Measurements from ENCODE around the gene WDR64.
"Not testable (repeated sequence)": the region's sequence is repeated elsewhere in the genome, so short reads cannot be mapped to it uniquely, and the experiment has no call there.

Gene WDR64

GRCh38 chr1:241632987-241633386 is 19.1 kb upstream of the WDR64 start:
- no peak for DNase-seq

DNA sequence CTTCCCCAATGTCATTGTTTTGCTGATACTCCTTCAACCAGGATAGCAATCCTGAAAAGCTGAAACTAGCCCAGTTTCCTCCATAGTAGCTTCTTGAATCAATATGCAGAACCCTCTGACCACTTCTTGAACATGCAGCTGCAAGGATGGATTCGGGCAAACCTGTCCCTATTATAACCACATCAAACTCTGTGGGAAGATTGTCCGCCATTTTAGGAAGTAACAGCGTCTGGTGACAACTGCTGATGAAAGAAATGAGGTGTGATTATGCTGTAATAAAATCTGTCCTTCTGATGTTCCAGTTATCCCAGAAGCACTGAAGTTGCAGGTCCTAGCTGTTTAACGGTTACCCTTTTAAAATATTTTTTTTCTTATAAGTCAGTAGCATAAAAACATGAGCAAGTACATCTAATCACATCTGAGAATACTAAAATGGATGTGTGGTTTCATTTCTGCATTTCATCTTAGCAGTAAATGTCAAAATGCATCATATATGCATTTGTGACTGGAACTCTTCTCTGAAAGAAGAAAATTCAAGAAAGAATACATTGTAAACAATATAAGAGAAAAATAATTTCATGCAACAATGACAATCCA is 16.4 kb upstream of the WDR64 start:
- DNase-seq = no peak

GRCh38 chr1:241636291-241636690 is 15.8 kb upstream of the WDR64 start:
- DNase-seq = no peak

GRCh38 chr1:241637046-241637590 is 15.0 kb upstream of the WDR64 start:
- DNase-seq = no peak

- no peak for DNase-seq
These were observed 14.5 kb upstream of the WDR64 start for GRCh38 chr1:241637604-241638003.

DNA sequence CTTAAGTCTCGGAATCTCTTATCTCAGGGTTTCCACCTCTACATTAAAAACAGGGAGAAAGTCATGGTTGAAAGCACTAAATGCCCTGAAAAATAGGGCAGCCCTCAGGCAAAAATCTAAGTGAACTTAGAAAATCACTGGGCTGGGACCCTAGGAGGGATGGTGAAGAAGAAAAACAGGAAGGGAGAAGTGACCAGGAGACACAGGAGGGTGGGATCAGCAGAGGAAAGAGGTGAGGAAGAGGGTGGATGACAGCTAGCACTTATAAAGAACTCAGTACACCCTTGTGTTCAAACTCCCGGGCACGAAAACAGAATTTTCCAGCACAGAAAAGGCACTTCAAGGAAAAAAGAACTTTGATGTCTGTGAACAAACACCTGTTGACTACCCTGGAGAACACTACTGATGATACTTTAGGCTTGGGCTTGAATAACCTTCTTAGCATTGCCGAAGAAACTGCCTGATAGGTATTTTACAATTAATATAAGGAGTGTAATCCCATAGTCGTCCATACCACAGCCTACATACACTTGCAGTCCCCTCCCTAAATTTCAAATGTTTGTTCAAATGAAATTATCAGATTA is 13.9 kb upstream of the WDR64 start:
- no peak for DNase-seq

- no peak for DNase-seq
These were observed 13.0 kb upstream of the WDR64 start for GRCh38 chr1:241638909-241639622.

DNA sequence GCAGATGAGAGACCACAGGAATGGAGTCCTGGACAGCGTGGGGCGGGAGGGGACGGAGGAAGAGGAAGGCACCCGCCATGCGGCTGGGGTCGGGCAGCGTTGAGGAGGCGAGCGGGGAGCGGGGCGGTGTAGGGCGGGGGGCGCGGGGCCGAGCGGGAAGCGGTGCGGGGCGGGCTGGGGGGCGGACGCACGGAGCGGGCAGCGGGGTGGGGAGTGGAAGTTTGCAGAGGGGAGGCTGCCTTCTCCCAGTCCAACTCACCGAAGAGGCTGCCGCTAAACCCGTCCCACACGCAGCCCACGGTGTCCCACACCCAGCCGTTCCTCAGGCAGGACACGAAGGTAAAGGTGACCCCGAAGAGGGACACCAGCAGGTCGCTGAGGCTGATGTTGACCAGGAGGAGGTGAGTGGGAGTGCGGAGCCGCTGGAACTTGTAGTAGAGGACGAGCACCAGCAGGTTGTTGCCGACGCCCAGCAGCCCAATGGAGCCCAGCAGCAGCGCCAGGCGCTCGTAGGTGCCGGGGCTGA is 12.4 kb upstream of the WDR64 start:
- peak; percentile 38 for DNase-seq

DNA sequence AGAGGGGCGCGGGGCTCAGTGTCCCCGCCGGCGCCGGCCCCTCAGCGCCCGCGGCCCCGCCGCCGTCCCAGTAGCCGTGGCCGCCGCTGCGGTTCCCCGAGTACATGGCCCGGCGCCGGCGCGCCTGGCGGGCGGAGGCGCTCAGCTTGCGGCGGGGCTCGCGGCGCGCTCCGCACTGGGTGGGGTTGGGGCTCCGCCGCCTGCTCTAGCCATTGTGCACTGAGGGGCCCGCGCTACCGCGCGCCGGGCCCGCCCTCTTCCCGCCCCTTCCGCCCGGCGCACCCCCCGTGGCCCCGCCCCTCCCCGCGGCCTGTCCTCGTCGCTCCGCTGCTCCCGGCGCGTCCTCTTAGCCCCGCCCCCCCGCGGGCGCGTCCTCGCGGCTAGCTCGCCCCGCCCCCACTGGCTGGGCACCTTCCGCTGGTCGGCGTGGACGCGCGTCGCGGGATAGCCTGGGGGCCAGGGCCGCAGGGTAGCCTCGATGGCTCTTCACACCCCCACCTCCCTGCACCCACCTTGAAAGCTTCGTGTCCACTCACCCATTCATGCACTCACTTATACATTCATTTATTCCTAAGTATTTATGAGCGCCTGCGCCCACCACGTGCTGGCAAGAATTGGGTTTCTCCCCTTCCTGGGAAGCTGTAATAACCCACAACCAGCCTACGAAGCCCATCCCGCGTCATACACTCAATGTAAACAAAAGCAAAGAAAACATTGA is 11.8 kb upstream of the WDR64 start, which contains the start of the genes CHML and OPN3:
Gene CHML, minus strand, starts transcription at position 221 of the 718 bp plus-strand sequence. CDS start 4,603 bp downstream, outside the sequence.
Gene OPN3, minus strand, starts transcription at position 221 of the 718 bp plus-strand sequence. Its CDS starts 115 bp downstream, at position 106.
- DNase-seq = peak; percentile 94

DNA sequence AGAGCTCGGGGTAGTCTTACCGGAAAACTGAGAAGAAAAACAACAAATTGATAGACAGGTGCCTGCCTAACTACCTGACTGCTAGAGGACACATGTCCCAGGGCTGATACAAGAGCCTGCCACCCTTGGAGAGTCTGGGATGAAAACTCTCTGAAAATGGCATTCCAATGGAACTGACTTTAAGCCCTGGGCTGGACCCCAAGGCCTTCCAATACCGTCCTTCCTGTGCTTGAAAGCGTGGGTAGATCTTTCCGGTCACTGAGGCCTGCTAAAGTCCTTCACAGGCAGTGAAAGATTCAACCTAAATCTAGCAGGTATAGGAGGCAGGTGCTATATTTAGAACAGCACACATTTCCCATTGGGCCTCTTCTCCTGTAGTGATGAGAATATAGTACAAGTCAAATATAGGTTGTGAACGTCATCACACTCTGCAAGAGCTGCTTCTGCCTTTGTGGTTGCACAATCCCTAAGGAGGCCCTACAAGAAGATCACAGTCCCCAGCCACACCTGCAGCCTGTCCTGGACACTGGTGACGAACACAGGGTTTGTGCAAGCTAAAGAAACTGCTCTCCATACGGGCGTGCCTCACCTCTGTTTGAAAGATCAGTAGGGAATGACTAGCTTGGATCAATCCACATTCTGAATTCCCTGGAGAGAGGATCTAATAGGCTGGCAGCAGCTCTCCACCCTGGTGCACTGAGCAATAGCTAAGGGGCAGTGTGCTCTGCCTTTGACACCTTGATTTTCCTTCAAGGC is 11.0 kb upstream of the WDR64 start:
- no peak for DNase-seq

- no peak for DNase-seq
These were observed 10.1 kb upstream of the WDR64 start for GRCh38 chr1:241641773-241642592.

GRCh38 chr1:241642593-241642944 is 9.5 kb upstream of the WDR64 start:
- DNase-seq = no peak

DNA sequence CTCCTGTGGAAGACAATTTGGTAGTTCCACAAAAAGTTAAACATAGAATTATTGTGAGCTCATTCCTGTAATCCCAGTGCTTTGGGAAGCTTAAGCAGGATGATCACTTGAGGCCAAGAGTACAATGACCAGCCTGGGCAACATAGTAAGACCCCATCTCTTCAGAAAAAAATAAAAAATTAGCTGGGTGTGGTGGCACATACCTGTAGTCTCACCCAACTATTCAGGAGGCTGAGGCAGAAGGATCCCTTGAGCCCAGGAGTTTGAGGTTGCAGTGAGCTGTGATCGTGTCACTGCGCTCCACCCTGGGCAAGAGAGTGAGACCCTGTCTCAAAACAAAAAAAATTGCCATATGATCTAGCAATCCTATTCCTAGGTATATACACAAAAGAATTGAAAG is 7.8 kb upstream of the WDR64 start:
- DNase-seq = no peak

GRCh38 chr1:241645199-241645598 is 6.9 kb upstream of the WDR64 start:
- DNase-seq = no peak

- DNase-seq = no peak
These were observed 5.9 kb upstream of the WDR64 start for GRCh38 chr1:241646201-241646600.

DNA sequence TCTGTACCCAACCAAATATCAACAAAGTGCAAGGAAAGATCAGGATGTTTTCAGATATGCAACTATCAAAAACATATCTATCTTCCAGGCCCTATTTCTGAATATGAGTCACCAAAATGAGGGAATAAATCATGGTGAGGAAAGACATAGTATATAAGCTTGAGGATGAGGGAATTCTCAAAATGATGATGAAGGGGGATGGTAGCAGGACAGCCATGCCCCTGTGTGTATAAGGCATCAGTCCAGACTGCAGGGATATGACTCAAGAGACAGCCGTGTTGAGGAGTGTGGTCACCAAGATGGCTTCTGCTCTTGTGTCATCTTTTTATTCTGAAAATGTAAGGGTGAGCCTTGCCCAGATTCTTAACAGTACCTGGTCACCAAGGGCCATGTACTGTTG is 4.4 kb upstream of the WDR64 start:
- no peak for DNase-seq

- DNase-seq = no peak
These were observed 3.9 kb upstream of the WDR64 start for GRCh38 chr1:241648159-241648558.

DNA sequence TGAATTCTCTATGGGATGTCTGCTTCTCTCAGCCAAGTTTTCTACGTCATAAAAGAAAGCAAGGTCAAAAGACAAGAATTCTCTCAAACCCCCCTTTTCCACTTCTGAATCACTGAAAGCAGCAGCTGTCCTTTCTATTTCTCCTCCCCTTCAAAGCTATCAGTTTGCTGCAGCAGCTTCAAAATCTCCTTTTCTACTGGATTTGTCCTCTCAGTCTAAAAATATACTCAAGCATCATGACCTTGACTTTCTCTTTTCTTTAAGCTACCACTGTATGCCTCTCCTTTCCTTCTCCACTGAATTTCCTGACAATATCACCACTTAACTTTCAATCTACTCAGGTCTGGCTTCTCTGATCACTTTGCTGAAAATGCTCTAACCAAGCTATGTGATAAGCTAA is 1.9 kb downstream of the WDR64 start:
- DNase-seq = no peak

GRCh38 chr1:241654641-241655040 is 2.6 kb downstream of the WDR64 start:
- DNase-seq = no peak

- no peak for DNase-seq
These were observed 6.2 kb downstream of the WDR64 start for GRCh38 chr1:241658081-241658793.

- not testable (repeated sequence) for DNase-seq
These were observed 6.9 kb downstream of the WDR64 start for GRCh38 chr1:241659016-241659415.
